Stimulated activated effector memory CD8-positive, alpha-beta T cell treated with anti-CD3 and anti-CD28 coated beads, Interleukin-12 subunit alpha, Interleukin-12 subunit beta, amount 100 ng/mL, for 72 hours (primary cell): ENCODE measurements around the gene THBS3.

Source experiments
- ATAC-seq: fragments of 150-1000 bp; cut with Tn5 transposase; 2 replicates; pipeline ENCODE4 v1.10.0; 2021
- DNase-seq, 2 donors: peaks; one replicate each; pipeline ENCODE4 v3.0.0; 2021 to 2022; ENCODE audit warnings: low spot score in 2 of 2
- H3K27ac Mint-ChIP-seq: one replicate; pipeline ENCODE4 v1.8.0; 2022; ENCODE audit warnings: mild to moderate bottlenecking, mixed read lengths
- H3K36me3 Mint-ChIP-seq: one replicate; pipeline ENCODE4 v1.8.0; 2022; ENCODE audit warnings: mild to moderate bottlenecking, mixed read lengths
- H3K4me1 Mint-ChIP-seq: one replicate; pipeline ENCODE4 v1.8.0; 2022; ENCODE audit warnings: mixed read lengths
- H3K4me3 Mint-ChIP-seq: one replicate; pipeline ENCODE4 v1.8.0; 2022; ENCODE audit warnings: mild to moderate bottlenecking, mixed read lengths
- H3K9me3 Mint-ChIP-seq: one replicate; pipeline ENCODE4 v1.8.0; 2022; ENCODE audit warnings: mixed read lengths

The THBS3 gene

DNA sequence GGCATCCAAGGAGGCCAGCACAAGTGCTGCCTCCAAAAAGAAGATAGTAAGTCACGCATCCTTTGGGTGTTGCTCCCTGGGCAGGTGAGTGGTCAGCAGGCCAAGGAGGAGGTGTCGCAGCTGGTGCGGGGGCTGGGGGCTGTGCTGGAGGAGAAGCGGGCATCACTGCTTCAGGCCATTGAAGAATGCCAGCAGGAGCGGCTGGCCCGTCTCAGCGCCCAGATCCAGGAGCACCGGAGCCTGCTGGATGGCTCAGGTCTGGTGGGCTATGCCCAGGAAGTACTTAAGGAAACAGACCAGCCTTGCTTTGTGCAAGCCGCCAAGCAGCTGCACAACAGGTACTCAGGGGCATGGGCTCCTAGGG, 29.8 kb downstream of the THBS3 start:
- Mint-ChIP-seq H3K4me1 (peaks cover 46% of the 10 kb centered on the region), H3K27ac (peak overlapping the region; percentile 76), H3K9me3 (no peaks in the 10 kb centered on the region), H3K4me3 (no peak overlapping the region), H3K36me3 (peaks cover 44% of the 10 kb centered on the region)
- ATAC-seq (no peak), DNase-seq (peak in 1 of 2 donors; percentile 49)

DNA sequence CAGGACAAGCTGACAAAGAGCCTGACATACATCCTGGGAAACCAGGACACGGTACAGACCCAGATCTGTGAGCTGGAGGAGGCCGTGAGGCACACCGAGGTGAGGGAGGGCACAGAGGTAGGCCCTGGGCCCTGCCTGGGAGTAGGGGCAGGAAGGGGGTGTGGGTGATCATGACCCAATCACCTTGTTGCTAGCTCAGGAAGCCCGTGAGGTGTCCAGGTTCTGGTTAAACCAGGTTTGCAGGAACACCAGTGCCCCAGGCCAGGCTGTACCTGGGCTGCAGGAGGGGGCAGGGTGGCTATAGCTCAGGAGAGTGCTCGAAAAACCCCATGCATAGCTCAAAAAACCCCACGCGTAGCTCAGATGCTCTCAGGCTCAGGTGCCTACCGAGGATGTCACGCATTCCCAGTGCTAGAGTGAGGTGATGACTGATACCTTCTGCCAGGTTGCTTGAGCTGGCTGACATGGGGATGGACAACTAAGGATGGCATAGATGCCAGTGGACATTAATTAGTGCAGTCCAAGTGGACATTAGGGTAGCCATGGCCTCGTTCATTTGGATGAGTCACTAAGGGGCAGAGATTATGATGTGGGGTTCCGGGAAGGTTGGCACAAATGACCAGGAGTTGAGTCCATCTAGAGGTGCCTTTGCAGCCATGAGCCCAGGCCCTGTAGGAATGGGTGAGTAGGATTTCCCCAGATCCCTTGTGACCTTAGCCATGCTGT, 30.3 kb downstream of the THBS3 start:
- peaks cover 45% of the 10 kb centered on the region for H3K36me3 Mint-ChIP-seq
- ATAC-seq (no peak), DNase-seq (no peak)
- H3K27ac Mint-ChIP-seq = peak overlapping the region; percentile 76
- H3K4me3 Mint-ChIP-seq = no peak overlapping the region
- no peaks in the 10 kb centered on the region for H3K9me3 Mint-ChIP-seq
- peaks cover 51% of the 10 kb centered on the region for H3K4me1 Mint-ChIP-seq

DNA sequence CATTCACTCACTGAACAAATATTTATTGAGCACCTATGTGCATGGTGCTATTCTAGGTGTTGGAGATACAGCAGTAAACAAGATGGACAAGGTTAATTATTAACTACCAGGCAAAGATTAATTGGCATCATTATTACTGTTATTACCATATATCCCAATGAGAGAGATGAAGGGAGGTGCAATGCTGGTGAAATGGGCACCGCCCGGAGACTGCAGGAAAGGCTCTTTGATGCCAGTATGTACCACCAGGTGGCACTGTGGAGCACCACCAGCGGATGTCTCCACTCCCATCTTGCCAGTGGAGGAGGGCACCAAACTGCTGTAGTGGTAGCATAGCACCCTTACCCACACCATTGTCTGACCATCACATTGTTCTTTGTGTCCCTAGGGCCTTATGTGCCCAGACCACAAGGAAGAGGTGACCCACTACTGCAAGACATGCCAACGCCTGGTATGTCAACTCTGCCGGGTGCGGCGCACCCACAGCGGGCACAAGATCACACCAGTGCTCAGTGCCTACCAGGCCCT, 31.1 kb downstream of the THBS3 start:
- peak overlapping the region; percentile 13 for H3K27ac Mint-ChIP-seq
- no peaks in the 10 kb centered on the region for H3K9me3 Mint-ChIP-seq
- ATAC-seq = peak; percentile 48
- peak overlapping the region; percentile 13 for H3K4me3 Mint-ChIP-seq
- peaks cover 57% of the 10 kb centered on the region for H3K4me1 Mint-ChIP-seq
- DNase-seq = peak; percentile 83 to 94
- H3K36me3 Mint-ChIP-seq = peaks cover 52% of the 10 kb centered on the region

DNA sequence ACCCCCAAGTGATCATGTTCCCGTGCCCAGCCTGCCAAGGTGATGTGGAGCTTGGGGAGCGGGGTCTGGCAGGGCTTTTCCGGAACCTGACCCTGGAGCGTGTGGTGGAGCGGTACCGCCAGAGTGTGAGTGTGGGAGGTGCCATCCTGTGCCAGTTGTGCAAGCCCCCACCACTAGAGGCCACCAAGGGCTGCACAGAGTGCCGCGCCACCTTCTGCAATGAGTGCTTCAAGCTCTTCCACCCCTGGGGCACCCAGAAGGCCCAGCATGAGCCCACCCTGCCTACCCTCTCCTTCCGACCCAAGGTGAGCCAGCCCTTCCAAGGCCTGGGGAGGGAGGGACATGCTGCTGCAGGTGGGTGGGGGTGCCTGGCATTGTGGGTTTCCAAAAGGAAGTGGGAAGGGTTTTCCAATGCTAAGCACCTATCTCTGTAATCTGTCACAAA, 31.7 kb downstream of the THBS3 start:
- H3K27ac Mint-ChIP-seq = no peak overlapping the region
- H3K4me1 Mint-ChIP-seq = peaks cover 57% of the 10 kb centered on the region
- H3K4me3 Mint-ChIP-seq = peak overlapping the region; percentile 13
- H3K9me3 Mint-ChIP-seq = no peaks in the 10 kb centered on the region
- peaks cover 59% of the 10 kb centered on the region for H3K36me3 Mint-ChIP-seq
- peak in 1 of 2 donors; percentile 51 for DNase-seq
- ATAC-seq = no peak

DNA sequence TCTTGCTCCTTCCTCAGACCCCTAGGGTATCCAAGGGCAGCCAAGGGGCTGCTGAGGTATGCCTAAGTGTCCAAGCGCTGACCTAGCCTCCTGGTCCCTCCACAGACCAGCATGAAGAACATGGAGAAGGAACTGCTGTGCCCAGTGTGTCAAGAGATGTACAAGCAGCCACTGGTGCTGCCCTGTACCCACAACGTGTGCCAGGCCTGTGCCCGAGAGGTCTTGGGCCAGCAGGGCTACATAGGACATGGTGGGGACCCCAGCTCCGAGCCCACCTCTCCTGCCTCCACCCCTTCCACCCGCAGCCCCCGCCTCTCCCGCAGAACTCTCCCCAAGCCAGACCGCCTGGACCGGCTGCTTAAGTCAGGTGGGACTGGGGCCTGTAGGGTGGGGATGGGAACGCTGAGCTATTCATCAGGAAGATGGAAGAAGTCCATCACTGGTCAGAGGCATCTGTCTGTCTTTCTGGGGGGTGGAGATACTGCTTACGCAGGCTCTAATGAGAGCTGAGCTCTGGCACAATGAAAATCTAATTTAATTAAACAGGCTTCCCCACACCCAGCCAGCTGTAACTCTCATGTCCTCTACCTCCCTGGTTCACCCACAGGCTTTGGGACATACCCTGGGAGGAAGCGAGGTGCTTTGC, 32.3 kb downstream of the THBS3 start:
- peaks cover 57% of the 10 kb centered on the region for H3K4me1 Mint-ChIP-seq
- H3K4me3 Mint-ChIP-seq = peak overlapping the region; percentile 100

DNA sequence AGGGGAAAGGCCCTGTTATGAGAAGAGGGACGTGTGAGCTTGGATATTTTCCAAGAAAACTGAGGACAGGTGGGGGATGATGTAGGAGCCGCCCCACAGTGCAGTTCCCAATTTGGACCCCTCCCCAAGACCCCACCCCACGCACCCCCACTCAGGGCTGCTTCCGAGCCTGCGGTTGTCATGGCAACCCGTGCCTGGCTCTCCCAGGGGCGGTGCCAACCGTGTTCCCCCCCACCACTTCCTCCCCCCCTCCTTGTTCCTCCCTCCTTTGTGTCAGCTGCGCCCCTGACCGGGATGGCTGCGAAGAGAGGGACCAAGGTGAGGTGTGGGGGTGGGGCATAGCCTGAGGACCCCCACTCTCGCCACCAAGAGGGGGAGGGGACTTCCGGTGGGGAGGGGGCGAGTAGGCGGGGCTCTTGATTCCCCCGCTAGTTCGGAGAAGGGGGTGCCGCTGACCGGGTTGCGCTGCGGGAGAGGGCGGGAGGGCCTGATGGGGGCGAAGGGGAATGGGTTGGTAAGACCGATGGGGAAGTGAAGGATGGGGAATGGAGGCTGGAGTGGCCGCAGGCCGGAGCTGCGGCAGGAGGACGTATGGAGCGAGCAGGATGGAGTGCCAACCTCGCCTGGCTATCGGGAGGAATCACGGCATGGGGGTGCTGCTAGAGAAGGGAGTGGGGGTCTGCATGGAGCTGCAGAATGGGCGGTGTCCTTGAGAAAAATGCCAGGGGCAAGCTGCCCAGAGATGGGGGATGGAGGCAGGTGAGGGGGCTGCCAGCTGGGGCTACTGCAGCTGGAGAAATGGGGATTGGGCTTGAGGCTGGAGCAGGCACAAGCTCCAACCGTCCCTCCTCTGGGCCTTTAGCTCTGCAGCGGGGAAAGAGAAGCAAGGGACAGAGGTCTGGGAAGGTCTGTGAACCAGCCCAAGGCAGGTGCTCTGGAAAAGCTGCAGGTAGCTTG, 33.1 kb downstream of the THBS3 start:
- peaks cover 59% of the 10 kb centered on the region for H3K4me1 Mint-ChIP-seq
- DNase-seq (peak in 1 of 2 donors; percentile 65), ATAC-seq (no peak)
- H3K36me3 Mint-ChIP-seq = peaks cover 71% of the 10 kb centered on the region
- H3K27ac Mint-ChIP-seq = peak overlapping the region; percentile 100
- H3K9me3 Mint-ChIP-seq = no peaks in the 10 kb centered on the region
- H3K4me3 Mint-ChIP-seq = peak overlapping the region; percentile 100

More for the DNA sequence above, 32.3 kb downstream of the THBS3 start:
- Mint-ChIP-seq H3K27ac (peak overlapping the region; percentile 100), H3K36me3 (peaks cover 64% of the 10 kb centered on the region), H3K9me3 (no peaks in the 10 kb centered on the region)
- ATAC-seq (no peak), DNase-seq (peak in 1 of 2 donors; percentile 51)

DNA sequence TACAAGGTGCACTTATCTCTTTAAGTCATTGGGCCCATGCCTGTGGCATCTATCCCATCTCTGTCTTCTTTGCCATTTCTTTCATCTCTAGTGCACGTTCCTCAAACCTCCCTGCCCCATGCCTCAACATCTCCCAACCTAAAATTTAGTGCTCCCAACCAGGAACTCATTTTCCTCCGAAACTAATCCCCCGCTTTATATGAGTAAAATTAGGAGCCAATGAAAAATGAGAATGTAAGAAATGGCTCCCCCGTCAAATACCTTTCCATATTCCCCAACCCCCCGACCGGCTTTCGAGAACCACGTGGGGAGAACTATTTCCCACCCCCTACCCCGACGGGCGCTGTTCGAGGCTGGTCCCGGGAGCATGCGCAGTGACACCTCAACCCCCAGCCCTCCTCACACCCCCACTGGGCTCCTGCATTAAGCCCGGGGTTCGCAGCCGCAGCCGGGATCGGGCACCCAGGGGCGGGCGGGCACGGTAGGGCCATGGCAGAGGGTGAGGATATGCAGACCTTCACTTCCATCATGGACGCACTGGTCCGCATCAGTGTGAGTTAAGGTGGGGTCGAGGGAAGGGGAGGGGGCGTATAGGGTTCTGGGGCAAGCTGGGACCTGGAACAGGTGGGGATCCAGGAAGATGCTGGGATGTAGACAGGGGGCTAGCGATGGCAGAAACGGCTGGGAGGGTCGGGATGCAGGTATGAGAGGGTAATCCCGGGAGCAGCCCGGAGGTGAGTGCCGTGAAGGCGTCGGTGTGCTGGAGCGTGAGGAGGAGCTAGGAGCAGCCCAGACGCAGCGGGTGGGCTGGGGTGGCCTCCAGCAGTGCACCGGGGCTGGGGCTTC, 34.0 kb downstream of the THBS3 start, which contains the start of gene TRIM46:
TRIM46 (plus strand) TSS at position 372 of the 846 bp plus-strand sequence; CDS start at position 490, 118 bp downstream.
- no peaks in the 10 kb centered on the region for H3K9me3 Mint-ChIP-seq
- H3K4me3 Mint-ChIP-seq = peak within 1 kb of the TSS; percentile 100
- DNase-seq (peak; percentile 54 to 87), ATAC-seq (peak; percentile 56)
- peaks cover 59% of the 10 kb centered on the region for H3K4me1 Mint-ChIP-seq
- H3K27ac Mint-ChIP-seq = peak within 1 kb of the TSS; percentile 100
- H3K36me3 Mint-ChIP-seq = peaks cover 71% of the 10 kb centered on the region

DNA sequence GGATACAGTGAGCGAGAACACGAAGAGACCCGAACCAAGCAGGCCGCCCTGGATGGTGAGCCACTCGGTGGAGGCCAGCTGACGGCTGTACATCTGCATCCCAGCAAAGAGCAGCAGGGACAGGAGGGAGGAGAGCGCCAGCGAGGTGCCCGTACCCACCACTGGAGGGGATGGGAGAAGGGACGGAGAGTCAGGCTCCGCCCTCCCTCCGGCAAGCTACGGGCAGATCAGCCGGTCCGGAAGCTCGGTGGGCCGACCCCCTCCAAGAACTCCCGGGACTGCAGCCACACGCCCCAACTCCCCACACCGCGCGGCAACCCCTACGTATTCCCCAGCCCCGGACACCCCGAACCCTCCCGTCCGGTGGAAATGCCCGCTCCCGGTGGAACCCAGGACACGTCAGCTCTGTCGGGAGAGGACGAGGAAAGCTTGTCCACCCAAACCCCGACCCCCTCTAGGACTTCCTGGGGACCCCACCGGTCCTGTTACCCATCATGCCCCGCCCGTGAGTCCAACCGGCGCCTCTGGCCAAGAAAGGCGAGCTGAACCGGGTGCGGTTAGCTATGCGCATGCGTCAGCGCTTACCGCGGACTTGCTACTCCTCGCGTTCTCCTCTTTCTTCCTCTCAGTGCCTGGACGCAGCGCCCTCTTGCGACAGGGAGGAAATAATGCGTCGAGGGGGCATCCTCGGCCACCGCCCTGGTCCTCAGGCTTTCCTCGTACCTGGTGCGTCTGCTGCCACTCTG, 34.8 kb downstream of the THBS3 start, which contains the start of gene KRTCAP2:
KRTCAP2 (minus strand) TSS at position 573 of the 746 bp plus-strand sequence; CDS start at position 493, 80 bp downstream.
- no peaks in the 10 kb centered on the region for H3K9me3 Mint-ChIP-seq
- H3K27ac Mint-ChIP-seq = peak within 1 kb of the TSS; percentile 100
- ATAC-seq = peak; percentile 88
- peak within 1 kb of the TSS; percentile 100 for H3K4me3 Mint-ChIP-seq
- H3K4me1 Mint-ChIP-seq = peaks cover 61% of the 10 kb centered on the region
- peak; percentile 93 to 98 for DNase-seq
- peaks cover 72% of the 10 kb centered on the region for H3K36me3 Mint-ChIP-seq

DNA sequence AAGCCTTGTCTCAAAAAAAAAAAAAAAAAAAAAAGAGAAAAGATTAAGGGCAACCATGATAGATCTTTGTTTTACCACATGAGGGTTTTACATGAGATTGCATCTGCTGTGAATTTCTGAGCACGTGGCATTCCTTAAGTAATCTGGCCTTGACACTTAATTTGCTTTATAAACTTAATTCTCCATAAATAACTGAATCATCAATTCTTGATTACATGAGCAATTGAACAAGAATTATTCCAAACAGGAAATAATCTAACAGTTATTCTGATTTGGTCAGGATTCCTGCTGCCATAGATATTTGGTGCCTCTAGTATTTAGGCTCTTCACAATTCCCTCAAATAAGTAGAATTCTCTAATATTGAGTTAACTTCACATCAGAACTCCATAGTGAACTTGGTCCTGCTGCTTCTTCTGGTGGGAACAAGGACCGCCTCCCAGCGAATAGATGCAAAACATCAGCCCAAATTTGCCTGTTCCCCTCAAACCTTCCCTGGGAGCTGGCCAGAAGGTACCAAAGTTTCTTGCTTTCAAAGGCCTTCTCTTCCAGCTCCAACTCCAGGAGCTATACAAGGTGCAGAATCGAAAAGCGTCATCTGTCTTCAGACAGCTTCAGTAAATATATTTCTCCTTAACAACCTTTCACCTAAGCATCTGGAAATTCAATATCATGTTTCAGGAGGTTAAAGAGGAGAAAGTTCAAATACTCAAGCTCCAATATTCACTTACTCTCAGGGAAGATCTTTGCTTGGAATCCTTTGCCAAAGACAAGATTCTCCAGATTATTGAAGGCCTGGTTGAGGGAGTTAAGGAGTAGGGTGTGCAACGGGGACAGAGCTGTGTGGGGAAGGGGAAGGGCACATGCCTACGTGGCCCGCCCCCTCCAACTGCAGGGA, 35.6 kb downstream of the THBS3 start:
- ATAC-seq = peak; percentile 47
- H3K36me3 Mint-ChIP-seq = peaks cover 72% of the 10 kb centered on the region

DNA sequence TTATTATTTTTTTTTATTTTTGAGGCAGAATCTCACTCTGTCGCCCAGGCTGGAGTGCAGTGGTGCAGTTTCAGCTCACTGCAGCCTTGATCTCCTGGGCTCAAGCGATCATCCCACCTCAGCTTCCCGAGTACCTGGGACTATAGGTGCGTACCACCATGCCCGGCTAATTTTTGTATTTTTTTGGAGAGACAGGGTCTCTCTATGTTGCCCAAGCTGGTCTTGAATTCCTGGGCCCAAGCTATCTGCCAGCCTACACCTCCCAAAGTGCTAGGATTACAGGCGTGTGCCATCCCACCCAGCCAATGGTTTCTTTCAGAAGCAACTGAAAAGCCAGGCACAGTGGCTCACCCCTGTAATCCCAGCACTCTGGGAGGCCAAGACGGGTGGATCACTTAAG, 36.9 kb downstream of the THBS3 start:
- no peak for ATAC-seq
- Mint-ChIP-seq H3K27ac (peak overlapping the region; percentile 40), H3K36me3 (peaks cover 65% of the 10 kb centered on the region), H3K4me1 (peaks cover 57% of the 10 kb centered on the region), H3K9me3 (no peaks in the 10 kb centered on the region), H3K4me3 (peak overlapping the region; percentile 100)
- DNase-seq = no peak

More for the DNA sequence above, 35.6 kb downstream of the THBS3 start:
- no peaks in the 10 kb centered on the region for H3K9me3 Mint-ChIP-seq
- H3K27ac Mint-ChIP-seq = peak overlapping the region; percentile 100
- peaks cover 69% of the 10 kb centered on the region for H3K4me1 Mint-ChIP-seq
- peak overlapping the region; percentile 100 for H3K4me3 Mint-ChIP-seq
- DNase-seq = peak in 1 of 2 donors; percentile 44

DNA sequence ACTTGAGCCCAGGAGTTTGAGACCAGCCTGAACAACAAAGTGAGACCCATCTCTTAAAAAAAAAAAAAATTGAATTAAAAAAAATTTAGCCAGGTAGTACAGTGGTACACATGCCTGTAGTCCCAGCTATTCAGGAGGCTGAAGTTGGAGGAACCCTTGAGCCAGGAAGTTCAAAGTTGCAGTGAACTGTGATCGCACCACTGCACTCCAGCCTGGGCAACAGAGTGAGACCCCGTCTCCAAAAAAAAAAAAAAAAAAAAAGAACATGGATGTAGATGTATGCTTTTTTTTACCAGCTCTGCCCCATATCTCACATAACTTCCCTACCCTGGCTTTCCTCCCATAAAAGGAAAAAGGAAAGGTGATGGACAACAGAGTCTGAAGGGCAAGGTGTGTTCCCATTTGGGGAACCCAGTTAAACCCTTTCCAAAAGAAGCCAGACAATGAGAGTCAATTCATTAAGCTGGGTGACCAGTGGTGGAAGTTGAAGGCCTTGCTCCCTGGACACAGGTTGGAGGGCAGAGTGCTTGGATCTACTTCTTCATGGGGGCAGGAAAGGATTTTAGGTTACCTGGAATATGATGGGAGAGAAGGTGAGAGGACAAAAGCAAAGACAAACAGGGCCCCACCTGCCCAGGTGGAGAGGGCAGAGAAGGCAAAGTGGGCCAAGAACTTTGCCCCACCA, 37.5 kb downstream of the THBS3 start:
- H3K4me1 Mint-ChIP-seq = peaks cover 52% of the 10 kb centered on the region
- no peaks in the 10 kb centered on the region for H3K9me3 Mint-ChIP-seq

DNA sequence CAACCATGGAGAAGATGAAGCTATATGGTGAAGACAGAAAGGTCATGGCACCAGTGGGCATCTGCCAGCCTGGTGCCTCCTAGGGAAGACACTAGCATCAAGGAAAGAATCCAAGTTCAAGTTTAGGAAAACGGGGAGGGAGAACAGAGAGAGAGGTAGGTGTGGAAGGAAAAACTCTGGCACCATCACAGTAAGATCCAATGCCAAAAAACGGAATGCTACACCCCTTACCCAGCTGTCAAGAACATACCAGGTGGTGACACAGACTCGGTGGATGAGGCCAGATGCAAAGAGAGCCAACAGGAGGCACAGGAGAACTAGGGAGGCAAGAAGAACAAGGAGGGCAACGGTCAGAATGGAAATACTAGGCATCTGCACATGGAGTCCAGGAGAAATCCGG, 38.2 kb downstream of the THBS3 start:
- Mint-ChIP-seq H3K36me3 (peaks cover 58% of the 10 kb centered on the region), H3K27ac (peak overlapping the region; percentile 63), H3K9me3 (no peaks in the 10 kb centered on the region), H3K4me3 (no peak overlapping the region), H3K4me1 (peaks cover 45% of the 10 kb centered on the region)
- ATAC-seq (no peak), DNase-seq (no peak)

More for the DNA sequence above, 37.5 kb downstream of the THBS3 start:
- DNase-seq = no peak
- ATAC-seq = no peak
- H3K4me3 Mint-ChIP-seq = no peak overlapping the region
- peak overlapping the region; percentile 63 for H3K27ac Mint-ChIP-seq
- H3K36me3 Mint-ChIP-seq = peaks cover 65% of the 10 kb centered on the region
